ENCODE data around the gene SH2D3C.

SH2D3C gene

GRCh38 chr9:127734747-127735529, 43.5 kb downstream of the SH2D3C start, which contains the start of gene TOR2A (continued):
- peak; percentile 12; the same call in 1 of the 2 replicates for TF ChIP-seq ZNF398 (tag by site-specific recombination; IDR thresholded peaks at IDR 0.05)
- TF ChIP-seq ZNF626 (tag by site-specific recombination; IDR thresholded peaks at IDR 0.05) = no peak
- TF ChIP-seq ZNF423 (tag by site-specific recombination; IDR thresholded peaks at IDR 0.05) = no peak
- TF ChIP-seq ZNF654 (tag by site-specific recombination; IDR thresholded peaks at IDR 0.05; ENCODE audit: low read depth) = peak; percentile 83
- TF ChIP-seq ZNF248 (tag by site-specific recombination; IDR thresholded peaks at IDR 0.05) = no peak
- peak; percentile 64; the same call in 1 of the 2 replicates for TF ChIP-seq ZIC2 (tag by site-specific recombination; IDR thresholded peaks at IDR 0.05)
- TF ChIP-seq SP7 (tag by site-specific recombination; IDR thresholded peaks at IDR 0.05) = peak; percentile 21
- no peak for TF ChIP-seq ZNF837 (tag by site-specific recombination; IDR thresholded peaks at IDR 0.05)
- TF ChIP-seq CTCF (tag by site-specific recombination; IDR thresholded peaks at IDR 0.05) = peak; percentile 93
- no peak for TF ChIP-seq ZNF645 (tag by site-specific recombination; IDR thresholded peaks at IDR 0.05)
- TF ChIP-seq ZNF391 (tag by site-specific recombination; IDR thresholded peaks at IDR 0.05; ENCODE audit: borderline replicate concordance, low read depth) = peak; percentile 18; the same call in 1 of the 2 replicates
- TF ChIP-seq ZNF530 (tag by site-specific recombination; IDR thresholded peaks at IDR 0.05; ENCODE audit: low read depth) = no peak
- TF ChIP-seq ZSCAN30 (tag by site-specific recombination; IDR thresholded peaks at IDR 0.05) = peak; percentile 75
- TF ChIP-seq ZNF266 (tag by site-specific recombination; IDR thresholded peaks at IDR 0.05; ENCODE audit: low read depth) = no peak
- no peak for TF ChIP-seq ZNF585B (tag by site-specific recombination; IDR thresholded peaks at IDR 0.05)
- no peak for TF ChIP-seq ZNF354C (tag by site-specific recombination; IDR thresholded peaks at IDR 0.05; ENCODE audit: borderline replicate concordance, low read depth)
- TF ChIP-seq ZNF174 (tag by site-specific recombination; IDR thresholded peaks at IDR 0.05) = no peak
- no peak for TF ChIP-seq GFI1B (tag by site-specific recombination; IDR thresholded peaks at IDR 0.05)
- no peak for TF ChIP-seq ZNF184 (tag by site-specific recombination; IDR thresholded peaks at IDR 0.05)
- no peak for TF ChIP-seq ZNF48 (tag by site-specific recombination; IDR thresholded peaks at IDR 0.05)
- no peak for TF ChIP-seq GLIS2 (tag by site-specific recombination; IDR thresholded peaks at IDR 0.05)
- TF ChIP-seq YY2 (tag by site-specific recombination; IDR thresholded peaks at IDR 0.05) = 0 out of 2 replicates have a peak, but pooled peaks have one; percentile 38
- 0 out of 2 replicates have a peak, but pooled peaks have one; percentile 9 for TF ChIP-seq ZNF2 (tag by site-specific recombination; IDR thresholded peaks at IDR 0.05)
- TF ChIP-seq ZBTB26 (tag by site-specific recombination; optimal IDR thresholded peaks at IDR 0.05) = peak; percentile 57
- no peak for TF ChIP-seq ZNF280D (tag by site-specific recombination; IDR thresholded peaks at IDR 0.05)
- TF ChIP-seq ZNF600 (tag by site-specific recombination; IDR thresholded peaks at IDR 0.05) = no peak
- no peak for TF ChIP-seq ZNF747 (tag by site-specific recombination; IDR thresholded peaks at IDR 0.05)
- TF ChIP-seq ZNF521 (tag by site-specific recombination; IDR thresholded peaks at IDR 0.05) = no peak
- TF ChIP-seq ZNF335 (tag by site-specific recombination; conservative IDR thresholded peaks at IDR 0.05) = peak; percentile 94
- no peak for TF ChIP-seq MZF1 (tag by site-specific recombination; IDR thresholded peaks at IDR 0.05; ENCODE audit: borderline replicate concordance)
- no peak for TF ChIP-seq ZNF175 (tag by site-specific recombination; IDR thresholded peaks at IDR 0.05)
- no peak for TF ChIP-seq ZNF16 (tag by site-specific recombination; IDR thresholded peaks at IDR 0.05; ENCODE audit: low read depth)

All from HEK293 (cell line).